Smooth muscle cell of bladder (primary cell): Measurements from ENCODE around the gene UBE2G1. TPM values are rescaled to one million over a fixed set of nuclear protein-coding genes. Genes with fewer than 3 reads are reported as not detected.

Experiments used
- total RNA-seq: library from RNA; depleted of rRNA; stranded (reverse); fragments of >200 nt; gene quantifications from 2 replicates; pipeline ENCODE4 v1.2.3, GENCODE V29; 2014

UBE2G1 gene
- total RNA-seq: 17.9 and 19.3 TPM in 2 replicates

DNA sequence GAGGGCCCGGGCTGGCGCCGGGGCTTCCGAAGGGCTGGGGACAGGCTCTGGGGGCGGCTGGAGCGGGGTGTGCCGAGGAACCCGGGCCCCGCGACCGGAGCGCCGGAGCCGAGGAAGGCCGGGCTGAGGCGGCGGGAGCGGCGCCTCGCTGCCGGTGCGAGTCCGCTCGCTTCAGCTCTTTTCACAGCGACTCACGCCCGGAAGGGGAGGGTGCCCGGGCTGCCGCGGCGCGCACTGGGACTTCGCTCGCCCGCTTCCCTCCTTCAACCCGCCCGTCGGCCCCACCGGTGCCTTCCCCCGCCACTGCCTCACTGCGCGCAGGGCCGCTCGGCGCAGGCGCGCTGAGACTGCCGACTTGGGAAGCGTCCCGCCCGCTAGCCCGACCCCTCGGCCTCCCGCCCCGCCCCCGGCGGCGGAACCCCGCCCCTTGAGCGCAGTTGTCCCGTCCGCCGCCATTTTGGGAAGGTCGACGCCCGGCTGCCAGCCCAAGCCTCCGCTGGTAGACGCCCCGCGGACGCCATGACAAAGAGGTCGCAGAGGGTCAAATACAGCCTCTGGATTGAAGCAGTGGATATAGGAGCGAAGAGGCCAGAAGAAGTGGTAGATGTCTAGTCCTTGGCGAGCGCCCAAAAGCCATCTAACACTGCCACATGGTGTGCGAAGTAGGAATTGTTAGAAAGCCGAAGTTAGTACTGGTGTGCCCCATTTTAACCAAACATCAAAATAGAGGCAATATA lies at the start of gene UBE2G1:
UBE2G1 (minus strand) TSS at position 349 of the 737 bp plus-strand sequence. CDS start 359 bp downstream, outside the sequence.

DNA sequence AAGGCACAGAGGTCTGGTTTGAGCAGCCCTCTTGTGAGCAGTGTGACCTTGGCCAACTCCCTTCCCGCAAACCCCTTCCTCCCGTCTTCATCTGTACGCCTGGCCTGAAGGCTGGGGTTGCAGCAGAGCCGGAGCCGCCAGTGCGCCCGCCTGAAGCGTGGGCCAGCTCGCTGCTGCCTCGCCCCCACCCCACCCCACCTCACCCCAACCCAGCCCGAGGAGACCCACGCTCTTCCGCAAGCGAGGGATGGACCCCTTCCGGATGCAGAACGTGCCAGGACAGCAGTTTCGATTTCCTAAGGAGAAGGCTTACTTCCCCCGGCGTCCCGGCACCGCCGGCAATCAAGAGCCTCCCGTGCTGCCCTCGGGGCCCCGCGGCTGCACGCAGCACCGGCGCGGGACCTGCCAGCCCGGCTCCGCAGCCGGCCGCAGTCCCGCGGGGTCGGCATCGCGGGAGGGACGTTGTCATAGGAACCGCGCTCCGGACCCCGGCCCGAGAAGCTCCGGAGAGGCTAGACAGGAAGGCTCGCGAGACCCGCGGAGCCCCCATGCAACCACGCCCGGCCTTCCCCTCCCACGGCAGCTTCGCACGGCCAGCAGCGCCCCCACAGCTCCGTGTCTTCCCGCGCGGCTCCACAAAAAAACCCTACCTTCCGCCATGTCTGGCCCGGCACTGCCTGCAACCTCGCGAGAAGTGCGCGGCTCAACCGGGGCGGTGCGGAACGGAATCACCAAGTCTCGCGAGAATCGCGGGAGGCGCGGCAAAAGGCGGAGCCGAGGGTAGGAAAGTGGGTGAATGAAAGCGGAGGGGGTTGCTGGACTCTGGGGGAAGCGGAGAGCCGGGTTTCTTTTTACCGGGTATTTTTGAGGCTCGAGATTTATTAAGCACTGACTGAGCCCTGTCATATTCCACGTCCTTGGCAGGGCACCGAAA lies 102.9 kb downstream of the UBE2G1 start, which contains the start of gene ANKFY1:
ANKFY1 (minus strand) TSS at position 698 of the 934 bp plus-strand sequence; CDS start at position 660, 38 bp downstream.

Other genes starting within 250 kb of the UBE2G1 start
- gene ZZEF1, start 223.6 kb downstream of the UBE2G1 start, total RNA-seq: 18.2 and 25.3 TPM in 2 replicates
- gene CYB5D2, start 223.5 kb downstream of the UBE2G1 start, total RNA-seq: 35.0 and 47.6 TPM in 2 replicates
- gene ANKFY1, start 102.7 kb downstream of the UBE2G1 start, total RNA-seq: 29.2 and 32.6 TPM in 2 replicates
- gene SPNS3, start 67.3 kb upstream of the UBE2G1 start, total RNA-seq: under 0.01 and 0.09 TPM in 2 replicates
- 3.7 and 5.3 TPM in 2 replicates for gene SPNS2, start 132.2 kb upstream of the UBE2G1 start, total RNA-seq
- gene MYBBP1A, start 188.7 kb upstream of the UBE2G1 start, total RNA-seq: 43.8 and 59.7 TPM in 2 replicates
- gene GGT6, start 193.9 kb upstream of the UBE2G1 start, total RNA-seq: not detected in 2 replicates
- gene SMTNL2, start 217.9 kb upstream of the UBE2G1 start, total RNA-seq: 0.28 and 0.37 TPM in 2 replicates